OCI-LY7 (cell line): Measurements from ENCODE around the gene DLGAP1.

ENCODE experiments used
- EZH2phosphoT487 ChIP-seq: fragments of 200-600 bp; sonication (generic); IDR thresholded peaks from 2 replicates; pipeline ENCODE4 v1.6.1; 2018; ENCODE audit warnings: low read depth, borderline replicate concordance, mild to moderate bottlenecking, mixed run types, antibody characterized with exemption, low read length, moderate library complexity, mixed read lengths
- TF ChIP-seq, protein P1 (sequence below): fragments of 200-600 bp; sonication (generic); conservative IDR thresholded peaks from 2 replicates; pipeline ENCODE4 v1.5.1; 2014; ENCODE audit warnings: mild to moderate bottlenecking, antibody characterized with exemption, low read length, moderate library complexity, mixed read lengths

DNA sequence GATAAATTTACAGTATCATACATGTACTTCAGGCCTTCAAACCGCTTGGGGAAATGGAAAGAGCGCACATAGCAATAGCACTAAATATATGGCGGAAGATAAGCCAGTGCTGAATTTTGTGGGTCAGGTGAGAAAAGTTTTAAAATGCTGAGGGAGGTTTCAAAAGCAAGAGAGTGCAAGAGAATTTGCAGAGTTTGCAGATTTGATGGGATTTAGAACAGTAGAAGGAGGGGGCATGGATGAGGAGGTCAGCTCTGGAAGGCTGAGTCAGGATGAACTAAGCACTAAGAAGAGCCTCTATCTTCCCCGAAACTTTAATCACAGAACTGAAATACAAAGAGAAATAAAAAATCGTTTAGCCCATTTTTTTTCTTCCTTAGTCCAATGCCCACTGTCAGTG, 145.9 kb downstream of the DLGAP1 start:
- TF ChIP-seq EZH2phosphoT487, result no peak
- TF ChIP-seq, protein P1, sequence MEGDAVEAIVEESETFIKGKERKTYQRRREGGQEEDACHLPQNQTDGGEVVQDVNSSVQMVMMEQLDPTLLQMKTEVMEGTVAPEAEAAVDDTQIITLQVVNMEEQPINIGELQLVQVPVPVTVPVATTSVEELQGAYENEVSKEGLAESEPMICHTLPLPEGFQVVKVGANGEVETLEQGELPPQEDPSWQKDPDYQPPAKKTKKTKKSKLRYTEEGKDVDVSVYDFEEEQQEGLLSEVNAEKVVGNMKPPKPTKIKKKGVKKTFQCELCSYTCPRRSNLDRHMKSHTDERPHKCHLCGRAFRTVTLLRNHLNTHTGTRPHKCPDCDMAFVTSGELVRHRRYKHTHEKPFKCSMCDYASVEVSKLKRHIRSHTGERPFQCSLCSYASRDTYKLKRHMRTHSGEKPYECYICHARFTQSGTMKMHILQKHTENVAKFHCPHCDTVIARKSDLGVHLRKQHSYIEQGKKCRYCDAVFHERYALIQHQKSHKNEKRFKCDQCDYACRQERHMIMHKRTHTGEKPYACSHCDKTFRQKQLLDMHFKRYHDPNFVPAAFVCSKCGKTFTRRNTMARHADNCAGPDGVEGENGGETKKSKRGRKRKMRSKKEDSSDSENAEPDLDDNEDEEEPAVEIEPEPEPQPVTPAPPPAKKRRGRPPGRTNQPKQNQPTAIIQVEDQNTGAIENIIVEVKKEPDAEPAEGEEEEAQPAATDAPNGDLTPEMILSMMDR, result no peak
